Measurements from ENCODE around the gene CCDC18. TPM values are rescaled to one million over a fixed set of nuclear protein-coding genes. Genes with fewer than 3 reads are reported as not detected.

CCDC18 gene
- polyA plus RNA-seq, 3 donors = 2.8 to 5.9 (median 4.4) TPM

GRCh38 chr1:93283496-93283895 lies 103.0 kb downstream of the CCDC18 start:
- H3K4me1 ChIP-seq (ENCODE audit: control insufficient read depth in 1 of 2, insufficient read depth in 2 of 2, low read length in 2 of 2) = no peaks in the 10 kb centered on the region
- no peak overlapping the region for H3K4me2 ChIP-seq (replicated peaks; ENCODE audit: extremely low read depth, low read length, poor library complexity, severe bottlenecking)
- no peak overlapping the region for H3K4me3 ChIP-seq (replicated peaks in 1 of 3; ENCODE audit: low read depth in 2 of 3, low read length in 3 of 3)
- no peak overlapping the region for H2AFZ ChIP-seq (ENCODE audit: insufficient read depth, low read depth, low read length, poor library complexity, severe bottlenecking)
- H3K4me1 Mint-ChIP-seq = no peaks in the 10 kb centered on the region
- H3K9ac ChIP-seq (ENCODE audit: insufficient read depth, low read length, poor library complexity, severe bottlenecking) = no peak overlapping the region
- peaks cover 0 to 2% of the 10 kb centered on the region in 2 donors for H3K36me3 ChIP-seq (replicated peaks in 1 of 2; ENCODE audit: control insufficient read depth in 1 of 2, insufficient read depth in 2 of 2, low read length in 2 of 2)
- no CpG with 5 or more reads among the region's 1 CpG for WGBS (ENCODE audit: insufficient coverage)
- TF ChIP-seq CTCF (IDR thresholded peaks at IDR 0.05) = no peak
- H3K79me2 ChIP-seq (ENCODE audit: insufficient read depth, low read length) = no peaks in the 10 kb centered on the region
- peaks cover 7 to 10% of the 10 kb centered on the region in 2 donors for H3K9me3 ChIP-seq (replicated peaks in 1 of 2; ENCODE audit: control insufficient read depth in 1 of 2, insufficient read depth in 1 of 2, low read length in 2 of 2)
- H3K4me3 Mint-ChIP-seq = no peak overlapping the region
- peaks cover 0 to 1% (median 0%) of the 10 kb centered on the region in 3 donors for H3K27me3 Mint-ChIP-seq (ENCODE audit: low read depth in 3 of 3)
- H3K27ac ChIP-seq (ENCODE audit: low read depth in 1 of 2, low read length in 2 of 2) = no peak overlapping the region
- H3K9me3 Mint-ChIP-seq = peaks cover 13 to 29% (median 19%) of the 10 kb centered on the region in 7 donors
- H3K36me3 Mint-ChIP-seq = peaks cover 21 to 33% of the 10 kb centered on the region in 2 donors
- DNase-seq = no peak
- intact Hi-C loops (cut with micrococcal nuclease) = no loop called here
- H3K27me3 ChIP-seq (ENCODE audit: control insufficient read depth in 2 of 2, insufficient read depth in 2 of 2, low read length in 2 of 2) = no peaks in the 10 kb centered on the region
- H4K20me1 ChIP-seq (ENCODE audit: insufficient read depth, low read length) = no peaks in the 10 kb centered on the region
- H3K27ac Mint-ChIP-seq = no peak overlapping the region

GRCh38 chr1:93288558-93288957 lies 108.0 kb downstream of the CCDC18 start:
- Mint-ChIP-seq H3K36me3 (peaks cover 22 to 35% of the 10 kb centered on the region in 2 donors), H3K27me3 (ENCODE audit: low read depth in 3 of 3) (peaks cover 0 to 1% (median 0%) of the 10 kb centered on the region in 3 donors), H3K9me3 (peaks cover 8 to 27% (median 22%) of the 10 kb centered on the region in 7 donors), H3K4me3 (no peak overlapping the region), H3K4me1 (no peaks in the 10 kb centered on the region), H3K27ac (no peak overlapping the region)
- Histone ChIP-seq H3K27me3 (ENCODE audit: control insufficient read depth in 2 of 2, insufficient read depth in 2 of 2, low read length in 2 of 2) (no peaks in the 10 kb centered on the region), H3K4me3 (replicated peaks in 1 of 3; ENCODE audit: low read depth in 2 of 3, low read length in 3 of 3) (no peak overlapping the region), H3K79me2 (ENCODE audit: insufficient read depth, low read length) (no peaks in the 10 kb centered on the region), H3K9me3 (replicated peaks in 1 of 2; ENCODE audit: control insufficient read depth in 1 of 2, insufficient read depth in 1 of 2, low read length in 2 of 2) (peaks cover 11 to 19% of the 10 kb centered on the region in 2 donors), H3K4me1 (ENCODE audit: control insufficient read depth in 1 of 2, insufficient read depth in 2 of 2, low read length in 2 of 2) (no peaks in the 10 kb centered on the region), H3K36me3 (replicated peaks in 1 of 2; ENCODE audit: control insufficient read depth in 1 of 2, insufficient read depth in 2 of 2, low read length in 2 of 2) (peaks cover 0 to 21% of the 10 kb centered on the region in 2 donors), H2AFZ (ENCODE audit: insufficient read depth, low read depth, low read length, poor library complexity, severe bottlenecking) (no peak overlapping the region), H3K9ac (ENCODE audit: insufficient read depth, low read length, poor library complexity, severe bottlenecking) (no peak overlapping the region), H3K27ac (ENCODE audit: low read depth in 1 of 2, low read length in 2 of 2) (no peak overlapping the region), H3K4me2 (replicated peaks; ENCODE audit: extremely low read depth, low read length, poor library complexity, severe bottlenecking) (no peak overlapping the region), H4K20me1 (ENCODE audit: insufficient read depth, low read length) (no peaks in the 10 kb centered on the region)
- DNase-seq = no peak
- TF ChIP-seq CTCF (IDR thresholded peaks at IDR 0.05) = no peak
- no CpG with 5 or more reads among the region's 3 CpGs for WGBS (ENCODE audit: insufficient coverage)
- intact Hi-C loops (cut with micrococcal nuclease) = no loop called here
